Measurements from ENCODE around the gene RNF144A.

GRCh38 chr2:6896930-6897759 is 20.1 kb upstream of the RNF144A start:
- TF ChIP-seq CTCF (IDR thresholded peaks at IDR 0.05): peak; percentile 58 to 74 (median 71)
- TF ChIP-seq POLR2A (IDR thresholded peaks at IDR 0.05): no peak

All from testis (tissue), 2 donors.